HG03565 (cell line): ENCODE data around the gene KIRREL3.

Source experiments
- ATAC-seq: cut with Tn5 transposase; IDR thresholded peaks from one replicate; pipeline ENCODE4 v1.9.1; 2021; ENCODE audit warnings: mild to moderate bottlenecking, moderate library complexity; ENCODE audit not compliant: unreplicated experiment

The KIRREL3 gene

DNA sequence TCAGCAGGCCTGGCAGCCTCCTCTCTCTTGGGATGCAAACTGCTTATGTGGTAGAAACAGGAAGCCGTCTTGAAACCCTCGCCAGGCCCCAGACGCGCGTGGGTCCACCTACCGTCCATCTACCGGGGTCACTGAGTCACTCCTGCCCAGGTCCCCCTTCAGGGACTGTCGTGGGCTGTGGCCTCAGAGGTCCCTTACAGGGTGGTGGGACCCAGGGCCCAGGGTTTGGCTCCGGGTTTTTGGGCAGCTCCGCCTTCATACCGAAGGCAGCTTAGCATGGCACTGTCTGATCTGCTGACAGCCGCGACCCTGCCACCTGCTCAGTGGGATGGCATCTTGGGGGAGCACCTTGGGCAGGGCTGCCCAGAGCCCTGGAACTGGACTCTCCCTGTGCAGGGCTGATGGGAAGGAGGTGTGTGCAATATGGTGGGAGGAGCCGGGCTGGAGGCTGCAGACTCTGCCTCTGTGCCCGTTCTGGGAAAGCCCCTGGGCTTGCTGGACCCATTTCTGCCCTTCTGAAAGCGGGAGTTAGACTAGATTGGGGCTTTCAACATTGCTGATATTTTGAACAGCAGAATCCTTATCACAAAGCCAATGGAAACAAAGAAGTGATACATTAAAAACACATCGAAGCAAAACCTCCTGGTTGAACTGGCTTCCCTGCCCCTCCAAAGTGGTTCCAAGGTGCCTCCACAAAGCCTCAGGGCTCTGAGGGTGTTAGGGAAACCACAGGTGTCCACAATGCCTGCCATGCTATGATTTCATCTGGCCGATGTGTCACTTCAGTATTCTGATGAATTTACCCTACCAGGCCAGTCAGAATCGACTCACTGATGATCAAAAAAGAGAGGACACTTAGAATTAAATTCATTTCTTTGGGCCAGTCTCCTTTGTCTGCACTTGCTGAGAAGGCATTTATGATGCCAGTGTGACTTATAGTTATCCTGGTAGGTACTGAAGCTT lies 316.5 kb downstream of the KIRREL3 start:
- no peak for ATAC-seq

DNA sequence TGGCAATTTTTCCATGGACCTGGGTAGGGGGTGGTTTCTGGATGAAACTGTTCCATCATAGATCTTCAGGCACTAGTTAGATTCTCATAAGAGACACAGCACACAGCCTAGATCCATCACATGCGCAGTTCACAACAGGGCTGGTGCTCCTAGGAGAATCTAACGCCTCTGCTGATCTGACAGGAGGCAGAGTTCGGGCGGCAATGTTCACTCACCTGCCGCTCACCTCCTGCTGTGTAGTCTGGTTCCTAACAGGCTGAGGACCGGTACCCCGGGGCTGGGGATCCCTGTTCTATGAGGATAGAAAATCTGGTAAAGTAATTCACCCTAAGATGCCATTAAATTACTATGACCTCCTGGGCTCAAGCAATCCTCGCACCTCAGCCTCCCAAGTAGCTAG lies 318.0 kb downstream of the KIRREL3 start:
- no peak for ATAC-seq

DNA sequence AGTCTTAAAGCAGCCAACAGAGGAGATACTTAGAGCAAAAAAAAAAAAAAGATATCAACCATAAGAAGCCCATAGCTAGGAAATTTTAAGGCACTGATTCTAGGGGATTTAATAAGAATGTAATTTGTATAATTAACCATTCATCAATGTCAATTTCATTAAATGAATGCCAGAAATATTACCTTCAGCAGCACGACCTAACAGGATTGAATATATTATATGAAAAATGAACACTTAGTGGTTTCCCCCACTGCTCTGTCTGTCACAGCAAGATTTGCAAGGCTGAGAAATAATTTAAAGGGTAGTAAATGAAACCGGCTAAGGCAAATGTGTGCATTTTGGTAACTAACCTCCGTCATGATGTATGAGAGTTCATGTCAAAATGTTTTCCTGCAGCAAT lies 319.9 kb downstream of the KIRREL3 start:
- ATAC-seq: no peak

DNA sequence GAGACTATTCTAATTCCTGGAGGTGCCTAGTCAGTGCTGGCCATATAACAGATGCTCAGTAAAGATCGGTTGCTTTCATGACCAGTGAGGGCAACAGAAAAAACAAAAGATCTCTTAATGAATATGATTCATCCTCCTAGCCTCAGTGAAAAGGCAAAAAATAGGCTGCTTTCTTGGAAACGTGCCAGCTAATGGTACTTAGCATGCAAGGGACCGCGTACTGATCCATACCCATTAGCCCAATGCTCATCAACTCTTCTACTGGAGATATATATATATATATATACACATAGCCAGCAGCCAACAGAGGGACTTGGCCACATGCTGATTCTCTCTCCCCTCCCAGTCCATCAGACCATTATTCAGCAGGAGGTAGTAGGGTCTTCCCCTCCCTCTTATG lies 320.4 kb downstream of the KIRREL3 start:
- no peak for ATAC-seq

DNA sequence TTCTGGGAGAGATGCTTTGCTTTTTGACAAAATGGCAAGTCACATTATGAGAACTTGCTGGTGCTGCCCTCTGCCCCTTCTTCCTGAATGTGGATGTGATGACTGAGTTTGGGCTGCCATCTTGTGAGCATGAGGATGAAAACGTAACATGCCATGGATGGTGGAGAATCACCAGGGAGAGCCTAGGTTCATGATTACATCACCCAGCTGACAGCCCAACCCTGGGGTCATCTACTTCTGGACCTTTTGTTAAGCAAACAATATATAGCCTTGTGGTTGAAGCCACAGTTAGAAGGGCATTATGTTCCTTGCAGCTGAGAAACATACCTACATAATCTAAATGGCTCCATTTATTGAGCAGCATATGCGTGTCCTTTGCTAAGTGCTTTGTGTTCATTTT lies 321.5 kb downstream of the KIRREL3 start:
- no peak for ATAC-seq

- ATAC-seq: no peak
Observed at GRCh38 chr11:126676536-126676935, 324.0 kb downstream of the KIRREL3 start.

DNA sequence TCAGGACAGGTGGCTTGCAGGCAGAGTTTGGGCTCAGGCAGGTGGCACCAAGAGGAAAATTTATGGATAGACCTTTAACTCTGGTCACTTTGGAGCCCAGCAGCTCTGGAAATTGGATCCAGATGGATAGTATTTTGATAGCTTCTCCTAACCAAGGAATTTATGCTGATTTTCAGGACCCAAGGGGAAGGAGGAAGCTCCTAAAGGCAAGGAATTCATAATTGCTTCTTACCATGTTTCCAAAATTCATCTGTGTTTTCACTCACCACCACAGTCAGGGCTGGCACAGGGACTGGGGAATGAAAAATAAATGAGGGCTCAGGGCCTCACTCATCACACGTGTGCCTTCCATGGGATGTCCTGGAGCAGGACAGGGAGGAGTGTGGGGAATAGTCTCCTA lies 327.3 kb downstream of the KIRREL3 start:
- no peak for ATAC-seq

DNA sequence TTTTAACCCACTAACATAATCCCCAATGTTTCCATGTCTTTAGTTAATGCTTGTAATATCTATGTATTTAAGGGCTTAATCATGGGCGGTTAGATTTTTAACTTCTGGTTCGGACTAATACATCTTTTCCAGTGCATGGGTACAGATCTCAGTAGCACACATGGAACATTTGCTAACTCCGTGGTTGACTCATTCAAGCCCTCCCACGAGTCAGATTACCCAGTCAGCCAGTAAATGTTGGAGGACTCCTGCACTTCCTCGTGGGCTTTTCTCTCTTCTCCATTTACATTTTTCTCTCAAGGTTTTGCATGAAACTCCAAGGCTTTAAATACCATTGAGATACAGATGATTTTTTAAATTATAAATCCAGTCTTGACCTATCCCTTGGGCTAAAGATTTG lies 331.2 kb downstream of the KIRREL3 start:
- no peak for ATAC-seq

- ATAC-seq: no peak
Observed at GRCh38 chr11:126664643-126665042, 335.9 kb downstream of the KIRREL3 start.

DNA sequence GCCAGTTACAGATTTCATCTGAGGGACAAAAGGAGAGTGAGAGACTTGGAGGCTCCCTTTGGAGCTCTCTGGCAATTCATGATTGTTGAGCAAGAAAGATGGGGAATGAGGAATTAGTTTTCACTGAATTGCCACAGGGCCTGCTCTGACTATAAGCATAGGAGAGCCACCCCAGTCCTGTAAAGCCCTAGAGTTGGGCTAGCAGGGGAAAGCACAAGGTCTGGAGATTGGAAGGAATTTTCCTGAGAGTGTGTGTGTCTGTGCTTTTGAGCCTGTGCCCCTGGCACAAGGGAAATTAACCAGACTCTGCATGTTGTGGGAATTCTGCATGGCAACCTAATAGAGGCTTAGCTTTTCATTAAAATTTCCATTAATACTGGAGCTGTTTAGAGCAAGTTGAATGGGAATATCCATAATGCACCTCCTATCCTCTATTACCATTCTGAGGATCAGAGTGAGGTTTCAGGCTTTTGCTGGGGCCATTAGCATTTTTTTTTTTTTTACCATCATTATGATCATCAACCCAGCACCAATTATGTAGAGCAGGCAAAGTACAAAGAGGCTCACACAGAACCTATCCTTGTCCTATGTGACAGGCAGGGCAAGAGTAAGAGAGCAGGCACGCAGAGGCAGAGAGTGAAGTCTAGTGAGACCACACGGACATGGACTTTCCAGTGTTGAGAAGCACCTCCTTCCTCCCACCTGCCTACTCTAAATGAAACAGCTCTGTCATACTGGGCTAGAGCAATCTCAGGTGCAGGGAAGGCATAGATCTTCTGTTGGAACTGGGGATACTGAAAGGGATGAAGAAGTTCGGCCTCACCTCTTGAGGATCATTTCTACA lies 336.6 kb downstream of the KIRREL3 start:
- no peak for ATAC-seq

DNA sequence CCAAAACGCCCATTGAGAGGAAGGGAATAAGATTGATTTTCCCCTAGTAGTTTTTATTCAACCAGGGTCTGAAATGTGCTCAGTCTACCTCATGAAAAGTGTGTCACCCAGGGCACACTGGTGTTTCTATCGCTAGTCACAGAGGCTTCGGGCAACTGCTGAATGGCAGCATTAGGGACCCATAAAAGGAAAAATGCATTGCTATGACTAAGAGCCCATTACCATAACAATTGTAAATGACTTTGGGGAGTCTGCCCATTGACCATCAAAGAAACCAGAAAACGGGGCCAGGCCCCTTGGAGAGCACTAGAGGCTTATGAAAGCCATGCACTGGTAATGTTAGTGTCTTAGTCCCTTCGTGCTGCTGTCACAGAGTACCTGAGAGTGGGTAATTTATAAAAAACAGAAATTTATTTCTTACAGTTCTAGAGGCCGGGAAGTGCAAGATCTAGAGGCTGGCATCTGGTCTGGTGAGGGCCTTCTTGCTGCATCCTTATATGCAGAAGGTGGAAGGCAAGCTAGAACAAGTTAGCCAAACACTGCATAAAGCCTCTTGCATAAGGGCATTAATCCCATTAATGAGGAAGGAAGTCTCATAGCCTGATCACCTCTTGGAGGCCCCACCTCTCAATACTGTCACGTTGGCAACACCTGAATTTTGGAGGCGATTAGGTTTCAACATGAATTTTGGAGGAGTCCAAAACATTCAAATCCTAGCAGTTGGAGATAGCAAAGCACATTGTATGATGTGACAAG lies 338.4 kb downstream of the KIRREL3 start:
- no peak for ATAC-seq

GRCh38 chr11:126660761-126661425 lies 339.7 kb downstream of the KIRREL3 start:
- no peak for ATAC-seq

DNA sequence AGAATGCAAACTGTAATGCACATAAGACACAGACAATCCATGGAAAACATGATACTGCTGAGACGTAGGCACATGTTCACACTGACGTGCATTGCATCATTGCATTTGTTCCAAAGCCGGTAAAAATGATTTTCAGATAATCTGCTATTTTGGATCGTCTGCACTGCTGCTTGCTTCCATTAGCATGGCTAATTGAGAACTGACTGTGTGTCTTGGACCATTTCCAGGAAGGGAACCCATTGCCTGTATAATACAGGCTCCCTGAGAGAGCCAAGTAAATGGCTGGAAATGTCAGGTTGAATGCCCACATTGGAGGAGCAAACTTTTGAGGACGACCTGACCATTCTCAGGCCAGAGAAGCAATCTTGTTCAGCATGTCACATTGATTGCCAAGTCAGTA lies 340.2 kb downstream of the KIRREL3 start:
- no peak for ATAC-seq

DNA sequence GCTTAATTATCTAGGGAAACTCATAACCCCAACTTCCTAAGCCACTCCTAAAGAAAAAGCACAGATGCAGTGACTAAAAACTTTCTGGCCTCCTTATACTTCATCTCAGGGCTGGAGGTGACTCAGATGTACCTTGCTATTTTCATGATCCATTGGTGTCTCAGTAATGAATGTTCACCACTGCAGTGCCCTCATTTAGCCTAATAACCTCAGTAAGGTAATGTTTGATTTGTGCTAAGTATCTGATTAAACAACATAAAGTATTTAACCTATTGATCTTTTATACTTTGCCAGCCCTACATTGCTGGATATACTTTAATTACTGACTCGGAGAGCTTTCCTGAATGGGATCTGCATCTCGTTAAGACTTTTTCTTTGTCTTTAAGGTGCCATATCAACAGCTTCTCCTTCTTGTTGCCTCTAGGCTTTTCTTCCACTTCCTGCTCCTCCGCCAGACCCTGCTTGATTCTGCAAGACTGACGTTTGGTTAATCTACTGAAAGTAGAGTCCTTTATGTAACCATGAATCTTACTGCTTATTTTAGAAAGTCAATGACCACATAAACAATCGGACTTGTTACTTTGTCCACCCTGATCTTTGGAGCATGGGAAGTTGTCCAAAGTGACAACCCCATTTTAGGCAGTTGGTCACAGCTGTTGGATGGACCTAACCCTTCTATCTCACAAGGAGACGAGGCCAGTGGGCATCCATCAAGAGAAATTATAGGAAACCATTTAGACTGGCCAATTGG lies 342.1 kb downstream of the KIRREL3 start:
- ATAC-seq: no peak

DNA sequence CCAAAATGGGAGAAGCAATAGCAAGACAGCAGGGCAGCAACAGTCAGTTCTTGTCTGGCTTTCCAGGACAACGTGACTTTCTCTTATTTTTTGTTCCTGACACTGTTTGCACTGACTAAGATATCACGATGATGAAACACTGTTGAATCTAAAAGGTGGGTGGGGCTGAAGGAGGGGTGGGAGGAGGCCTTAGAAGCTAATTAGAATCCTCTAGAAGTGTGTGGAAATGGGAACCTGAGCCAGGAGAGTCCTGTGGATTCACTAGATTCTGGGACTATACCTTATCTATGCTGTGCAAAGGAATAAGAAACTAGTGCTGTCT lies 344.8 kb downstream of the KIRREL3 start:
- no peak for ATAC-seq

GRCh38 chr11:126654886-126655806 lies 345.4 kb downstream of the KIRREL3 start:
- no peak for ATAC-seq

- ATAC-seq: no peak
Observed at GRCh38 chr11:126653040-126653439, 347.5 kb downstream of the KIRREL3 start.

- ATAC-seq: no peak
Observed at GRCh38 chr11:126647735-126648134, 352.8 kb downstream of the KIRREL3 start.
